Bronchial epithelial cell (primary cell): Measurements from ENCODE around the gene DENND5B. TPM values are rescaled to one million over a fixed set of nuclear protein-coding genes. Genes with fewer than 3 reads are reported as not detected.

Experiments
- DNase-seq: peaks from one replicate; pipeline ENCODE4 v3.0.0-alpha.2; 2010; ENCODE audit warnings: low read depth
- FAIRE-seq: peaks from 2 replicates; lab custom pipeline; 2011; peaks lifted over from hg19 to GRCh38; lab: Jason Lieb, UNC
- H3K27me3 ChIP-seq: 2 replicates; pipeline ENCODE4 v1.5.1; 2011; ENCODE audit warnings: low read length; ENCODE audit not compliant: control insufficient read depth, insufficient read depth
- H3K36me3 ChIP-seq: 2 replicates; pipeline ENCODE4 v1.5.1; 2011; ENCODE audit warnings: low read length; ENCODE audit not compliant: control insufficient read depth, insufficient read depth
- H3K4me3 ChIP-seq: 2 replicates; pipeline ENCODE4 v1.5.1; 2011; ENCODE audit warnings: mild to moderate bottlenecking, low read depth, low read length, control low read depth
- CTCF ChIP-seq: IDR thresholded peaks from 2 replicates; pipeline ENCODE4 v1.5.1; 2011; ENCODE audit warnings: mild to moderate bottlenecking, moderate library complexity, low read length, control low read depth, inconsistent platforms; ENCODE audit not compliant: insufficient read depth, severe bottlenecking
- total RNA-seq: library from RNA; depleted of rRNA; stranded (reverse); fragments of >200 nt; gene quantifications from 2 replicates; pipeline ENCODE4 v1.2.1, GENCODE V29; 2014

The DENND5B gene
- total RNA-seq, 1 donor from 2014 or later, result 4.7 TPM

DNA sequence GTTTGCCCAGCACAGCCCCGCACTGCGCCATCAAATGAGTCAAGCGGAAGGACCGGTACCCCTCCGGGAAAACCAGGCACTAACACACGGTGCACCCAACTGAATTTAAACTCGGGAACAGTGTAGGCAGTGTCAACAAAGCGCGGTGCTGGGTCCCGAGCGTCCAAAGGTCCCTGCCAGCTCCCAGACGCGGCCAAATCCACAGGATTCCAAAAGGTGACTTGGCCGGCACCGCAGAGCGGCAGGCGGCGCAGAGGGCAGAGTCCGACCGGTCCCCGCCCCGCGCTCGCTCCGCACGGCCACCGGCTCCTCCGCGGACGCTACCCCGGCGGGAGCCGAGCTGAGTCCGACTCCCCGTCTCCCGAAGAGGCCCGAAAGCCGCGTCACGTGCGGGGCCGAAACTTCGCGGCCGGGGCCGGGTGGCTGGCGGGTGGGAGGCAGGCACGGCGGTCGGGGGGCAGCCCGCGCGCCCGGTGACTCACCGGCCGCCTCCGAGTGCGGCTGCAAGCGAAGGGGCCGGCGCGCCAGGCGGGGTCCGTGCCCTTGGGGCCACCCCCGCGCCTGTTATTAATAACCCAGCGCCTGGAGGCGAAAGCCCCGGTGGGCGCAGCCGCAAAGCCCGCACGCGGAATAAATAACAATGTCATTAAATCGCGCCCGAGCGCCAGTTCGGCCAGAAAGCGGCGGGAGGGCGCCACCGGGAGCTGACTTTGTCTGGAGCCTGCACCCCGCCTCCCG lies 863 bp downstream of the DENND5B start:
- H3K4me3 ChIP-seq, result peak overlapping the region; percentile 84
- H3K27me3 ChIP-seq, result no peaks in the 10 kb centered on the region
- TF ChIP-seq CTCF, result no peak
- FAIRE-seq (no peak), DNase-seq (peak; percentile 35)
- no peaks in the 10 kb centered on the region for H3K36me3 ChIP-seq

DNA sequence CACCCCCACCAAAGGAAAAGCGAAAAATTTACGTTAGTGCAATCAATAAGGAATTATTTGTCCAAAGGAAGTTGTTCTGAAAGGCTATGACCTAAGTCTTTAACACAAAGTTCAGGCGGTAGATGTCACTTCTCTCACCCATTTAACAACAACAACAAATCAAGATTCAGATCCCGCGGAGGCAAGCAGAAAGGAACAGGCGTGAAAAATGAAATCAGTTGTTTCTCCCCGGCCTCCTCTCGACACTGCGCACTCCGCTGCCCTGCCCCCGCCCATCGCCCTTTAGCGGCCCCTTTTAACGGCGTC lies 1.4 kb downstream of the DENND5B start:
- no peaks in the 10 kb centered on the region for H3K27me3 ChIP-seq
- DNase-seq, result no peak
- no peaks in the 10 kb centered on the region for H3K36me3 ChIP-seq
- FAIRE-seq, result no peak
- H3K4me3 ChIP-seq, result peak overlapping the region; percentile 84
- no peak for TF ChIP-seq CTCF

DNA sequence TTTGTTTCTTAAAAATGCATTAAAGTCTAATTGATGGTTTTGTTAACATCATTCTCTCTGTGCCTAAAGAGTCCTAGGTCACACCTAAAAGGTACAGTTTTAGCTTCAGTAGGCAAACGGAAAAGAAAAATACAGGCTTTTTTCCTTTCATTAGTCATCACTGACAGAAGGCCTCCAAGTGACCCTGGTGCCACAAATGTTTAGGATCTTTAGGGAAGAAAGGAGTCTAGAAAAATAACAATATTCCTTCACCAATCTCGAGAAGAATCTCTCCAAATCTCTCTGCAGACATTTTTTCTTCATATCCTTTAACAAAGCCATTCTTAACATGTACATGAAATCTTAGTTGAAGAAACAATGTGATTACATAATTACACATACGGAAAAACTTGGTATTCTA lies 2.0 kb downstream of the DENND5B start:
- DNase-seq (no peak), FAIRE-seq (no peak)
- Histone ChIP-seq H3K27me3 (no peaks in the 10 kb centered on the region), H3K4me3 (no peak overlapping the region), H3K36me3 (no peaks in the 10 kb centered on the region)
- no peak for TF ChIP-seq CTCF

DNA sequence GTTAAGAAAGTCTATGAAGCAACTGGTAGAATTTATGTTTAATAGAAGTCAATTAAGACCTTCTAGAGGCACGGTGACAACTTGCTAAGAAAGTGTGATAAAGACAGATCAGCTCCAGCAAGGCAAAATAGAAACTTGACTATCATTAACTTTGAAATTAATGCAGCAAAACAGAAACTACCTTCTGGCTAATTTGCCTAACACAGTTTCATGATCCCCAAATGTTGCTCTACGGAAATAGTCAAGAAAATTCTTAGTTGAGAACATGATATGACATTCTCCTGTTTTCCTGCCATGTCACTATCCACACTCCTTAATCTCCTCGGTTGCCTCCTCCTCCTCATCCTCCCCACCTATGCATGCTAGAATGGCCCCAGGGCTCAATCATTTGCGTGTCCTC lies 4.2 kb downstream of the DENND5B start:
- H3K36me3 ChIP-seq, result no peaks in the 10 kb centered on the region
- DNase-seq (no peak), FAIRE-seq (no peak)
- no peak overlapping the region for H3K4me3 ChIP-seq
- no peak for TF ChIP-seq CTCF
- H3K27me3 ChIP-seq, result no peaks in the 10 kb centered on the region

DNA sequence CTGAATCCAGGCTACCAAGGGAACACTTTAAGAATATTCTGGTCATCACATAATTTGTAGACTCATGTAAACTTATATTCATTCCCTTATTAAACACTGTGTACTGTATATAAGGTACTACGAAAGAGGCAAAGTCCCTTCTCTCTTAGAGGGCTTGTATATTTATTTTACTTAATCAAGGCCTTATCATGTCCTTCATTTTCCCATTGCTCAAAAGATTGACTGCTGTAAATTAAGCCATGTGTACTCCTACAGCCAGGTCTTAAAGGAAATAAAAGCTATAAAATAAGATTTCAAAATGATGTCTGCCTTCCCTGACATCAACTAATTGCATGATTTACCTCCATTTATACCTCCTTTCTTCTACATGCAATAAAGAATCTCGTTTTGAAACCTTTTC lies 5.0 kb downstream of the DENND5B start:
- Histone ChIP-seq H3K27me3 (no peaks in the 10 kb centered on the region), H3K36me3 (no peaks in the 10 kb centered on the region), H3K4me3 (no peak overlapping the region)
- FAIRE-seq, result no peak
- no peak for TF ChIP-seq CTCF
- DNase-seq, result no peak

- FAIRE-seq (no peak), DNase-seq (no peak)
- H3K27me3 ChIP-seq, result no peaks in the 10 kb centered on the region
- H3K4me3 ChIP-seq, result no peak overlapping the region
- H3K36me3 ChIP-seq, result no peaks in the 10 kb centered on the region
- TF ChIP-seq CTCF, result no peak
Measured at GRCh38 chr12:31585271-31585670, 5.7 kb downstream of the DENND5B start.
